Neuronal stem cell (in vitro differentiated cells): ENCODE data around the gene SCGB1C1. TPM values are rescaled to one million over a fixed set of nuclear protein-coding genes. Genes with fewer than 3 reads are reported as not detected.
"Not testable (repeated sequence)": the region's sequence is repeated elsewhere in the genome, so short reads cannot be mapped to it uniquely, and the experiment has no call there.

Experiments used
- DNase-seq: peaks from one replicate; pipeline ENCODE4 v3.0.0-alpha.2; 2013; ENCODE audit warnings: low spot score
- H2AFZ ChIP-seq: one replicate; pipeline ENCODE4 v1.6.1; 2013; ENCODE audit warnings: mild to moderate bottlenecking, low read length, inconsistent platforms
- H2AK5ac ChIP-seq: 2 replicates; pipeline ENCODE4 v1.6.1; 2013; ENCODE audit warnings: low read depth, mild to moderate bottlenecking, inconsistent platforms, low read length, moderate library complexity, mixed read lengths
- H2BK120ac ChIP-seq: 2 replicates; pipeline ENCODE4 v1.6.1; 2013; ENCODE audit warnings: low read depth, mild to moderate bottlenecking, inconsistent platforms, low read length, moderate library complexity, mixed read lengths
- H2BK12ac ChIP-seq: one replicate; pipeline ENCODE4 v1.6.1; 2013; ENCODE audit warnings: low read length, inconsistent platforms
- H2BK15ac ChIP-seq: 2 replicates; pipeline ENCODE4 v1.6.1; 2013; ENCODE audit warnings: mild to moderate bottlenecking, low read length, inconsistent platforms, mixed read lengths
- H2BK5ac ChIP-seq: one replicate; pipeline ENCODE4 v1.6.1; 2013; ENCODE audit warnings: inconsistent platforms, mild to moderate bottlenecking, low read length, moderate library complexity
- H3K14ac ChIP-seq: one replicate; pipeline ENCODE4 v1.6.1; 2013; ENCODE audit warnings: low read length, inconsistent platforms
- H3K18ac ChIP-seq: 2 replicates; pipeline ENCODE4 v1.6.1; 2013; ENCODE audit warnings: low read length, inconsistent platforms
- H3K23ac ChIP-seq: 2 replicates; pipeline ENCODE4 v1.6.1; 2013; ENCODE audit warnings: low read depth, mild to moderate bottlenecking, mixed read lengths, low read length, inconsistent platforms; ENCODE audit not compliant: poor library complexity
- H3K27ac ChIP-seq: replicated peaks from 3 replicates; pipeline ENCODE4 v1.5.1; 2013; ENCODE audit warnings: low read length, inconsistent platforms
- H3K27me3 ChIP-seq, 3 experiments: 2 replicates each; pipeline ENCODE4 v1.6.1; 2013; ENCODE audit warnings: low read length in 3 of 3, mild to moderate bottlenecking in 2 of 3, inconsistent platforms in 1 of 3, low read depth in 1 of 3, mixed read lengths in 1 of 3, moderate library complexity in 1 of 3; ENCODE audit not compliant: control insufficient read depth in 3 of 3, insufficient read depth in 3 of 3
- H3K36me3 ChIP-seq, 2 donors: replicated peaks in 1 of 2; 2 replicates each; pipeline ENCODE4 v1.6.1; 2013; ENCODE audit warnings: low read length in 2 of 2; ENCODE audit not compliant: control insufficient read depth in 2 of 2, insufficient read depth in 2 of 2
- H3K4ac ChIP-seq: 2 replicates; pipeline ENCODE4 v1.6.1; 2013; ENCODE audit warnings: inconsistent platforms, mild to moderate bottlenecking, low read length, moderate library complexity
- H3K4me1 ChIP-seq, 2 donors: 1 replicate in 1 of 2; 2 replicates in 1 of 2; pipeline ENCODE4 v1.6.1; 2013; ENCODE audit warnings: low read length in 2 of 2, low read depth in 1 of 2; ENCODE audit not compliant: control insufficient read depth in 2 of 2, insufficient read depth in 1 of 2
- H3K4me2 ChIP-seq: one replicate; pipeline ENCODE4 v1.6.1; 2013; ENCODE audit warnings: mild to moderate bottlenecking, low read length, inconsistent platforms; ENCODE audit not compliant: insufficient read depth, poor library complexity, severe bottlenecking
- H3K4me3 ChIP-seq, 2 donors: 2 replicates each; pipeline ENCODE4 v1.5.1; 2013; ENCODE audit warnings: low read length in 2 of 2, mild to moderate bottlenecking in 2 of 2, inconsistent platforms in 1 of 2, moderate library complexity in 1 of 2
- H3K79me1 ChIP-seq: one replicate; pipeline ENCODE4 v1.6.1; 2013; ENCODE audit warnings: low read depth, mild to moderate bottlenecking, inconsistent platforms, low read length, moderate library complexity
- H3K9ac ChIP-seq: one replicate; pipeline ENCODE4 v1.6.1; 2013; ENCODE audit warnings: mild to moderate bottlenecking, low read depth, low read length, inconsistent platforms; ENCODE audit not compliant: poor library complexity
- H3K9me3 ChIP-seq, 2 donors: replicated peaks in 1 of 2; 2 replicates each; pipeline versions ENCODE3 to v1.6.1; 2013; ENCODE audit warnings: low read length in 2 of 2, mild to moderate bottlenecking in 2 of 2, inconsistent platforms in 1 of 2, low read depth in 1 of 2, mixed read lengths in 1 of 2, moderate library complexity in 1 of 2; ENCODE audit not compliant: control insufficient read depth in 2 of 2, insufficient read depth in 1 of 2
- H4K8ac ChIP-seq: one replicate; pipeline ENCODE4 v1.6.1; 2013; ENCODE audit warnings: low read depth, mild to moderate bottlenecking, inconsistent platforms, low read length, moderate library complexity
- H4K91ac ChIP-seq: one replicate; pipeline ENCODE4 v1.6.1; 2013; ENCODE audit warnings: low read length, low read depth, mild to moderate bottlenecking, inconsistent platforms; ENCODE audit not compliant: poor library complexity
- WGBS, 2 donors: extraction: QIAGEN DNeasy Blood & Tissue Kit; methylation state at CpG; one replicate each; pipeline ENCODE4 v1.1.7; 2013; ENCODE audit warnings: missing lambda C conversion rate in 2 of 2, mixed read lengths in 1 of 2; ENCODE audit not compliant: insufficient read length in 2 of 2, insufficient replicate concordance in 1 of 2; ENCODE audit errors: extremely low coverage in 2 of 2; 5-methylcytosine and 5-hydroxymethylcytosine counted together
- polyA plus RNA-seq, 2 experiments: library from polyadenylated mRNA; stranded (reverse); fragments of 200-250 nt; gene quantifications; one replicate each; pipeline ENCODE4 v1.2.3, GENCODE V29; 2013

Gene SCGB1C1
- not detected for polyA plus RNA-seq (2013, experiment 1 of 2)
- not detected for polyA plus RNA-seq (2013, experiment 2 of 2)

- not testable (repeated sequence) for H3K27me3 ChIP-seq, H3K4me2 ChIP-seq, H3K9me3 ChIP-seq, H2BK120ac ChIP-seq, H3K79me1 ChIP-seq, H3K14ac ChIP-seq, H3K4ac ChIP-seq, H3K4me3 ChIP-seq, H2BK15ac ChIP-seq, DNase-seq, H3K36me3 ChIP-seq, H3K18ac ChIP-seq, H3K27ac ChIP-seq, H2BK5ac ChIP-seq, H2AK5ac ChIP-seq, H4K91ac ChIP-seq, H2AFZ ChIP-seq, H3K9ac ChIP-seq, H3K23ac ChIP-seq, H4K8ac ChIP-seq, H2BK12ac ChIP-seq, H3K4me1 ChIP-seq
- no CpG with 5 or more reads among the region's 11 CpGs for WGBS, 2 donors
Observed at GRCh38 chr11:192674-193128, at the start of gene SCGB1C1. Gene SCGB1C1, plus strand, starts transcription at chr11:193078. Its CDS starts 22 bp downstream, at chr11:193100.

GRCh38 chr11:180242-180641 is 12.6 kb upstream of the SCGB1C1 start:
- no CpG with 5 or more reads among the region's 13 CpGs for WGBS, 2 donors
- not testable (repeated sequence) for H3K18ac ChIP-seq, H3K4ac ChIP-seq, H2BK5ac ChIP-seq, H3K23ac ChIP-seq, H3K9me3 ChIP-seq, H2BK12ac ChIP-seq, H2AK5ac ChIP-seq, H3K27ac ChIP-seq, H2BK15ac ChIP-seq, H3K79me1 ChIP-seq, DNase-seq, H3K4me1 ChIP-seq, H4K91ac ChIP-seq, H3K14ac ChIP-seq, H3K36me3 ChIP-seq, H3K4me2 ChIP-seq, H4K8ac ChIP-seq, H2BK120ac ChIP-seq, H2AFZ ChIP-seq, H3K4me3 ChIP-seq, H3K27me3 ChIP-seq, H3K9ac ChIP-seq

- H2BK12ac ChIP-seq, H3K23ac ChIP-seq, H3K14ac ChIP-seq, H3K79me1 ChIP-seq, H3K27me3 ChIP-seq, H2AFZ ChIP-seq, H4K91ac ChIP-seq, H2AK5ac ChIP-seq, H3K4me1 ChIP-seq, H3K27ac ChIP-seq, H2BK5ac ChIP-seq, H3K9me3 ChIP-seq, H3K4me3 ChIP-seq, H3K18ac ChIP-seq, H4K8ac ChIP-seq, H2BK120ac ChIP-seq, H3K4me2 ChIP-seq, H3K36me3 ChIP-seq, H2BK15ac ChIP-seq, DNase-seq, H3K4ac ChIP-seq, H3K9ac ChIP-seq: not testable (repeated sequence)
- WGBS, 2 donors = no CpG with 5 or more reads among the region's 55 CpGs
Observed at GRCh38 chr11:189200-189783, 3.6 kb upstream of the SCGB1C1 start.

GRCh38 chr11:189843-190311 is 3.0 kb upstream of the SCGB1C1 start:
- H3K4me3 ChIP-seq, H2BK12ac ChIP-seq, H2BK120ac ChIP-seq, H4K8ac ChIP-seq, H2BK5ac ChIP-seq, H2AFZ ChIP-seq, H3K18ac ChIP-seq, H3K23ac ChIP-seq, H3K14ac ChIP-seq, H3K79me1 ChIP-seq, H3K27ac ChIP-seq, H3K9me3 ChIP-seq, H3K4ac ChIP-seq, DNase-seq, H3K4me2 ChIP-seq, H4K91ac ChIP-seq, H3K4me1 ChIP-seq, H2BK15ac ChIP-seq, H3K36me3 ChIP-seq, H2AK5ac ChIP-seq, H3K27me3 ChIP-seq, H3K9ac ChIP-seq: not testable (repeated sequence)
- no CpG with 5 or more reads among the region's 25 CpGs for WGBS, 2 donors
